GM23338 (cell line): Measurements from ENCODE around the gene DLGAP4. TPM values are rescaled to one million over a fixed set of nuclear protein-coding genes. Genes with fewer than 3 reads are reported as not detected.

Source experiments
- ATAC-seq: fragments of 200-7000 bp; cut with Tn5 transposase; 3 replicates; pipeline ENCODE4 v1.9.1; 2020
- DNase-seq: peaks from one replicate; pipeline ENCODE4 v3.0.0-alpha.2; 2015; ENCODE audit warnings: low spot score
- H2AFZ ChIP-seq: fragments of 200-600 bp; sonication (generic); 2 replicates; pipeline ENCODE4 v1.8.0; 2016; ENCODE audit warnings: antibody characterized with exemption, mild to moderate bottlenecking, moderate library complexity
- H3F3A ChIP-seq: fragments of 200-600 bp; sonication (generic); replicated peaks from 2 replicates; pipeline ENCODE4 v1.8.0; 2017; ENCODE audit warnings: antibody characterized with exemption, mixed run types, low read depth
- H3K27ac ChIP-seq: fragments of 200-600 bp; sonication (generic); 2 replicates; pipeline ENCODE4 v1.6.1; 2016; ENCODE audit warnings: low read depth
- H3K27me3 ChIP-seq: fragments of 200-600 bp; sonication (generic); 2 replicates; pipeline ENCODE4 v1.8.0; 2016; ENCODE audit warnings: mild to moderate bottlenecking, mixed run types, moderate library complexity; ENCODE audit not compliant: insufficient read depth
- H3K36me3 ChIP-seq: fragments of 200-600 bp; sonication (generic); 2 replicates; pipeline ENCODE4 v1.8.0; 2016; ENCODE audit warnings: mild to moderate bottlenecking; ENCODE audit not compliant: insufficient read depth
- H3K4me1 ChIP-seq: fragments of 200-600 bp; sonication (generic); 2 replicates; pipeline ENCODE4 v1.8.0; 2016; ENCODE audit warnings: mild to moderate bottlenecking, moderate library complexity; ENCODE audit not compliant: insufficient read depth
- H3K4me2 ChIP-seq: fragments of 200-600 bp; sonication (generic); 2 replicates; pipeline ENCODE4 v1.7.1; 2017; ENCODE audit warnings: mixed run types
- H3K4me3 ChIP-seq: fragments of 200-600 bp; sonication (generic); 2 replicates; pipeline ENCODE4 v1.6.1; 2016; ENCODE audit warnings: mixed run types
- H3K79me2 ChIP-seq: fragments of 200-600 bp; sonication (generic); replicated peaks from 2 replicates; pipeline ENCODE4 v1.8.0; 2017; ENCODE audit warnings: mild to moderate bottlenecking; ENCODE audit not compliant: insufficient read depth
- H3K9me2 ChIP-seq: fragments of 200-600 bp; sonication (generic); 2 replicates; pipeline ENCODE4 v1.8.0; 2017; ENCODE audit not compliant: insufficient read depth
- H4K20me1 ChIP-seq: fragments of 200-600 bp; sonication (generic); replicated peaks from 2 replicates; pipeline ENCODE4 v1.8.0; 2017; ENCODE audit warnings: mild to moderate bottlenecking; ENCODE audit not compliant: insufficient read depth
- H3K27ac Mint-ChIP-seq: 2 replicates; pipeline ENCODE4 v1.8.0; 2020; ENCODE audit warnings: inconsistent platforms, mild to moderate bottlenecking, moderate library complexity, mixed read lengths
- H3K27me3 Mint-ChIP-seq: 3 replicates; pipeline ENCODE4 v1.8.0; 2022; ENCODE audit warnings: low read depth, mild to moderate bottlenecking, moderate library complexity, mixed read lengths, inconsistent platforms; ENCODE audit not compliant: insufficient read depth, poor library complexity
- H3K36me3 Mint-ChIP-seq: 3 replicates; pipeline ENCODE4 v1.8.0; 2021; ENCODE audit warnings: low read depth, mild to moderate bottlenecking, inconsistent platforms, moderate library complexity, mixed read lengths
- H3K4me1 Mint-ChIP-seq: 3 replicates; pipeline ENCODE4 v1.8.0; 2020; ENCODE audit warnings: mild to moderate bottlenecking, inconsistent platforms, mixed read lengths
- H3K4me3 Mint-ChIP-seq: 3 replicates; pipeline ENCODE4 v1.8.0; 2021; ENCODE audit warnings: moderate library complexity, mild to moderate bottlenecking, inconsistent platforms, mixed read lengths
- H3K9me3 Mint-ChIP-seq: 3 replicates; pipeline ENCODE4 v1.8.0; 2020; ENCODE audit warnings: moderate library complexity, mild to moderate bottlenecking, inconsistent platforms, mixed read lengths
- CTCF ChIP-seq, 2 experiments: fragments of 200-600 bp in 1 of 2; sonication (generic) in 1 of 2; conservative IDR thresholded peaks; 2 replicates each; pipeline versions ENCODE4 v1.5.1 to v1.6.1; 2016 to 2017; ENCODE audit warnings: antibody characterized with exemption in 2 of 2, low read depth in 2 of 2, mild to moderate bottlenecking in 2 of 2, moderate library complexity in 1 of 2
- ETS1 ChIP-seq: IDR thresholded peaks from 2 replicates; pipeline ENCODE4 v1.6.1; 2016; ENCODE audit warnings: antibody characterized with exemption
- EZH2 ChIP-seq: fragments of 200-600 bp; sonication (generic); IDR thresholded peaks from one replicate; pipeline ENCODE4 v1.8.0; 2017; ENCODE audit warnings: antibody characterized with exemption, mild to moderate bottlenecking, low read depth; ENCODE audit not compliant: unreplicated experiment
- ZNF114 ChIP-seq: fragments of 250-450 bp; sonication (Bioruptor Pico); IDR thresholded peaks from 2 replicates; pipeline ENCODE4 v1.5.0; 2020; ENCODE audit warnings: mild to moderate bottlenecking, moderate library complexity
- ZNF462 ChIP-seq: fragments of 250-450 bp; sonication (Bioruptor Pico); IDR thresholded peaks from 2 replicates; pipeline ENCODE4 v1.5.0; 2020; ENCODE audit warnings: mild to moderate bottlenecking, moderate library complexity
- polyA plus RNA-seq: library from polyadenylated mRNA; unstranded; fragments of >200 nt; fragmentation: Nextera tagmentation; extraction: Ambion mirVana; gene quantifications from 2 replicates; pipeline ENCODE4 v1.2.1, GENCODE V29; 2016
- total RNA-seq: library from RNA; depleted of rRNA; stranded (reverse); fragments of >200 nt; shearing (Covaris generic); gene quantifications from 2 replicates; pipeline ENCODE4 v1.2.3, GENCODE V29; 2014

The DLGAP4 gene
- total and polyA plus RNA-seq, 2 experiments from 2014 or later = 46.1 to 52.2 TPM

- Histone ChIP-seq H3K4me2 (no peak overlapping the region), H3F3A (no peaks in the 10 kb centered on the region), H3K79me2 (peaks cover 53% of the 10 kb centered on the region), H3K36me3 (no peaks in the 10 kb centered on the region), H4K20me1 (peaks cover 35% of the 10 kb centered on the region), H3K27ac (no peak overlapping the region), H2AFZ (no peak overlapping the region), H3K4me1 (no peaks in the 10 kb centered on the region; the same call in 1 of the 2 replicates), H3K9me2 (no peaks in the 10 kb centered on the region), H3K4me3 (no peak overlapping the region), H3K27me3 (no peaks in the 10 kb centered on the region)
- Mint-ChIP-seq H3K36me3 (no peaks in the 10 kb centered on the region; the same call in 2 of the 3 replicates), H3K4me1 (peaks cover 3% of the 10 kb centered on the region), H3K27me3 (peaks cover 7% of the 10 kb centered on the region), H3K4me3 (no peak overlapping the region), H3K9me3 (no peaks in the 10 kb centered on the region), H3K27ac (peak overlapping the region; percentile 37; the same call in 1 of the 2 replicates)
- DNase-seq (peak; percentile 41), ATAC-seq (peak; percentile 49)
- TF ChIP-seq CTCF (conservative IDR thresholded peaks at IDR 0.05; ENCODE audit: low read depth in 2 of 2) (0 out of 4 replicates have a peak, but pooled peaks of 1 of the 2 experiments have one; percentile 14), EZH2 (no peak)
These were observed 175.4 kb downstream of the DLGAP4 start for GRCh38 chr20:36481380-36482043.

GRCh38 chr20:36482044-36482473, 175.9 kb downstream of the DLGAP4 start:
- DNase-seq (no peak), ATAC-seq (no peak; the same call in 1 of the 3 replicates)
- Mint-ChIP-seq H3K36me3 (no peaks in the 10 kb centered on the region; the same call in 2 of the 3 replicates), H3K4me1 (peaks cover 3% of the 10 kb centered on the region), H3K4me3 (no peak overlapping the region), H3K9me3 (no peaks in the 10 kb centered on the region), H3K27me3 (peaks cover 7% of the 10 kb centered on the region), H3K27ac (peak overlapping the region; percentile 37; the same call in 1 of the 2 replicates)
- Histone ChIP-seq H3K4me3 (no peak overlapping the region), H3K4me2 (no peak overlapping the region), H3K79me2 (peaks cover 49% of the 10 kb centered on the region), H3K4me1 (no peaks in the 10 kb centered on the region; the same call in 1 of the 2 replicates), H3K27me3 (no peaks in the 10 kb centered on the region), H4K20me1 (peaks cover 37% of the 10 kb centered on the region), H3K36me3 (no peaks in the 10 kb centered on the region), H3K27ac (no peak overlapping the region), H2AFZ (no peak overlapping the region), H3K9me2 (no peaks in the 10 kb centered on the region), H3F3A (no peaks in the 10 kb centered on the region)
- TF ChIP-seq ZNF462 (CRISPR knock-in tag) (no peak), ETS1 (no peak), ZNF114 (CRISPR knock-in tag) (no peak), CTCF (conservative IDR thresholded peaks at IDR 0.05; ENCODE audit: low read depth in 2 of 2) (no peak)
